Measurements from ENCODE around the gene MAFF.

- TF ChIP-seq CTCF (IDR thresholded peaks at IDR 0.05) = no peak
- no peak for TF ChIP-seq POLR2A (IDR thresholded peaks at IDR 0.05)
These were observed 36.8 kb downstream of the MAFF start for GRCh38 chr22:38238519-38239071.
